Measurements from ENCODE around the gene EIF4EBP3.

DNA sequence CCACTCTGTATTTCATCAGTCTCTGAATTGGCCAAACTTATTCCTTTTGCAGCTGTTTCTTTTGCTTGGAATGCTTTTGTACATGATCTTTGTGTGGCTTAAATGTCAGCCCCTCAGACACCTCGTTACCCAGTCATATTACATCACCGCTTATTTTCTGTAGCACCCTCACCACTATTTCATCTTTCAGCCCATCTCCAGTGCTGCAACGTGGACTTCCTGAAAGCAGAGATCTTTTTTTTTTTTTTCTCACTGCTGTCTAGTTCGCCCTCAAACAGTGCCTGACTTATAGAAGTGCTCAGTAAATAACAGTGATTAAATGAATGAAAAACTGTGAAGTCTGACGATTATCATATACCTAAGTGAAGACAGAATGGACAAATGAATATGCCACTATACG is 9.0 kb downstream of the EIF4EBP3 start:
- TF ChIP-seq EZH2phosphoT487 (IDR thresholded peaks at IDR 0.05; ENCODE audit: borderline replicate concordance, low read depth) (no peak), CTCF (IDR thresholded peaks at IDR 0.05) (no peak), EP300 (IDR thresholded peaks at IDR 0.05; ENCODE audit: borderline replicate concordance in 1 of 2, low read depth in 1 of 2, low read length in 1 of 2) (no peak), JUND (IDR thresholded peaks at IDR 0.05) (no peak), GABPA (IDR thresholded peaks at IDR 0.05; ENCODE audit: low read depth) (no peak)
